PFSK-1 (cell line): ENCODE measurements around the gene CCDC138.

ENCODE experiments used
- POLR2AphosphoS5 ChIP-seq: IDR thresholded peaks from 2 replicates; pipeline ENCODE4 v1.6.1; 2012; ENCODE audit warnings: low read depth, mild to moderate bottlenecking, control low read depth, low read length, moderate library complexity
- TF ChIP-seq, protein P1 (sequence below), 2 experiments: IDR thresholded peaks; 2 replicates each; pipeline versions ENCODE4 v1.6.1 to v1.8.0; 2011 to 2012; ENCODE audit warnings: low read depth in 2 of 2, low read length in 2 of 2, control low read depth in 1 of 2, inconsistent platforms in 1 of 2, mild to moderate bottlenecking in 1 of 2, moderate library complexity in 1 of 2; ENCODE audit not compliant: insufficient read depth in 1 of 2

DNA sequence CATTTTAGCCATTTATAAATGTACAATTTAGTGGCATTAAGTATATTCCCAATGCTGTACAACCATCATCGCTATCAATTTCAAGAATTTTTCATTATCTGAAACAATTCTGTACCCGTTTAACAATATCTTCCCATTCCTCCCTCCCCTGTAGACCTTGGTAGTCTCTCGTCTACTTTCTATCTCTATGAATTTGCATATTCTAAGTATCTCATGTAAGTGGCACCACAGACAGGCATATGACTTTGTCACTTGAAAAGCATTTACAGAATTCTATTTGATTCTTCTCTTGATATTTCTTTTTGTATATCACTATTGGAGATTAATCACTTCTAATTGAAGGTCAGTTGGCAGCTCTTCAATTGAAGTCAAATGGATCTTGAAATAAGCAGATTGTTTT is 48.0 kb downstream of the CCDC138 start:
- no peak for TF ChIP-seq POLR2AphosphoS5
- TF ChIP-seq, protein P1, sequence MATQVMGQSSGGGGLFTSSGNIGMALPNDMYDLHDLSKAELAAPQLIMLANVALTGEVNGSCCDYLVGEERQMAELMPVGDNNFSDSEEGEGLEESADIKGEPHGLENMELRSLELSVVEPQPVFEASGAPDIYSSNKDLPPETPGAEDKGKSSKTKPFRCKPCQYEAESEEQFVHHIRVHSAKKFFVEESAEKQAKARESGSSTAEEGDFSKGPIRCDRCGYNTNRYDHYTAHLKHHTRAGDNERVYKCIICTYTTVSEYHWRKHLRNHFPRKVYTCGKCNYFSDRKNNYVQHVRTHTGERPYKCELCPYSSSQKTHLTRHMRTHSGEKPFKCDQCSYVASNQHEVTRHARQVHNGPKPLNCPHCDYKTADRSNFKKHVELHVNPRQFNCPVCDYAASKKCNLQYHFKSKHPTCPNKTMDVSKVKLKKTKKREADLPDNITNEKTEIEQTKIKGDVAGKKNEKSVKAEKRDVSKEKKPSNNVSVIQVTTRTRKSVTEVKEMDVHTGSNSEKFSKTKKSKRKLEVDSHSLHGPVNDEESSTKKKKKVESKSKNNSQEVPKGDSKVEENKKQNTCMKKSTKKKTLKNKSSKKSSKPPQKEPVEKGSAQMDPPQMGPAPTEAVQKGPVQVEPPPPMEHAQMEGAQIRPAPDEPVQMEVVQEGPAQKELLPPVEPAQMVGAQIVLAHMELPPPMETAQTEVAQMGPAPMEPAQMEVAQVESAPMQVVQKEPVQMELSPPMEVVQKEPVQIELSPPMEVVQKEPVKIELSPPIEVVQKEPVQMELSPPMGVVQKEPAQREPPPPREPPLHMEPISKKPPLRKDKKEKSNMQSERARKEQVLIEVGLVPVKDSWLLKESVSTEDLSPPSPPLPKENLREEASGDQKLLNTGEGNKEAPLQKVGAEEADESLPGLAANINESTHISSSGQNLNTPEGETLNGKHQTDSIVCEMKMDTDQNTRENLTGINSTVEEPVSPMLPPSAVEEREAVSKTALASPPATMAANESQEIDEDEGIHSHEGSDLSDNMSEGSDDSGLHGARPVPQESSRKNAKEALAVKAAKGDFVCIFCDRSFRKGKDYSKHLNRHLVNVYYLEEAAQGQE (IDR thresholded peaks at IDR 0.05; ENCODE audit: insufficient read depth in 1 of 2, low read depth in 2 of 2, low read length in 2 of 2) = no peak
